Upper lobe of left lung (tissue), 4 donors: ENCODE measurements around the gene IFNAR1.

Experiments used
- CTCF ChIP-seq, 6 experiments: fragments of 450-650 bp in 4 of 6; fragments of 200-600 bp in 2 of 6; sonication (generic) in 2 of 6; IDR thresholded peaks; one replicate each; pipeline ENCODE4 v1.5.1; 2016 to 2019; ENCODE audit warnings: antibody characterized with exemption in 6 of 6
- EP300 ChIP-seq, 4 donors: sonication (generic); formaldehyde crosslinking; IDR thresholded peaks; one replicate each; pipeline ENCODE4 v1.5.1; 2017; ENCODE audit warnings: antibody characterized with exemption in 4 of 4, control low read depth in 2 of 4
- POLR2A ChIP-seq, 4 donors: fragments of 450-650 bp; IDR thresholded peaks; one replicate each; pipeline ENCODE4 v1.5.1; 2016 to 2017; ENCODE audit warnings: antibody characterized with exemption in 4 of 4, mild to moderate bottlenecking in 2 of 4
- POLR2AphosphoS5 ChIP-seq, 2 donors: sonication (generic); formaldehyde crosslinking; IDR thresholded peaks; one replicate each; pipeline ENCODE4 v1.5.1; 2017; ENCODE audit warnings: antibody characterized with exemption in 2 of 2

- TF ChIP-seq CTCF (IDR thresholded peaks at IDR 0.05) (no peak), POLR2AphosphoS5 (IDR thresholded peaks at IDR 0.05) (no peak), POLR2A (IDR thresholded peaks at IDR 0.05) (no peak), EP300 (IDR thresholded peaks at IDR 0.05) (peak in 1 of 4 donors; percentile 11)
Observed at GRCh38 chr21:33286600-33287456, 37.9 kb upstream of the IFNAR1 start.
